Hepatocyte (in vitro differentiated cells): ENCODE results near the gene MSANTD1. TPM values are rescaled to one million over a fixed set of nuclear protein-coding genes. Genes with fewer than 3 reads are reported as not detected.

ENCODE experiments used
- DNase-seq: peaks from one replicate; pipeline ENCODE4 v3.0.0-alpha.2; 2016; ENCODE audit warnings: low spot score
- H2AFZ ChIP-seq: fragments of 200-600 bp; sonication (generic); 2 replicates; pipeline ENCODE4 v1.6.0; 2016; ENCODE audit warnings: antibody characterized with exemption, mild to moderate bottlenecking
- H3K27ac ChIP-seq: fragments of 200-600 bp; sonication (generic); 2 replicates; pipeline ENCODE4 v1.5.1; 2016; ENCODE audit warnings: mild to moderate bottlenecking
- H3K27me3 ChIP-seq: fragments of 200-600 bp; sonication (generic); 2 replicates; pipeline ENCODE4 v1.6.1; 2016
- H3K36me3 ChIP-seq: fragments of 200-600 bp; sonication (generic); replicated peaks from 2 replicates; pipeline ENCODE4 v1.5.1; 2016; ENCODE audit warnings: low read depth; ENCODE audit not compliant: insufficient read depth
- H3K4me1 ChIP-seq: fragments of 200-600 bp; sonication (generic); 2 replicates; pipeline ENCODE4 v1.5.1; 2016; ENCODE audit warnings: mild to moderate bottlenecking, moderate library complexity; ENCODE audit not compliant: insufficient read depth
- H3K4me2 ChIP-seq: fragments of 200-600 bp; sonication (generic); 2 replicates; pipeline ENCODE4 v1.6.0; 2016
- H3K4me3 ChIP-seq: fragments of 200-600 bp; sonication (generic); 2 replicates; pipeline ENCODE4 v1.5.1; 2016; ENCODE audit warnings: mild to moderate bottlenecking
- H3K79me2 ChIP-seq: fragments of 200-600 bp; sonication (generic); 2 replicates; pipeline ENCODE4 v1.6.0; 2017; ENCODE audit warnings: mild to moderate bottlenecking
- H3K9me2 ChIP-seq: fragments of 200-600 bp; sonication (generic); replicated peaks from 2 replicates; pipeline ENCODE4 v1.6.0; 2017; ENCODE audit warnings: mild to moderate bottlenecking; ENCODE audit not compliant: insufficient read depth
- H3K9me3 ChIP-seq: fragments of 200-600 bp; sonication (generic); 2 replicates; pipeline ENCODE4 v1.5.1; 2016; ENCODE audit warnings: low read depth, mild to moderate bottlenecking
- H4K20me1 ChIP-seq: fragments of 200-600 bp; sonication (generic); 2 replicates; pipeline ENCODE4 v1.6.0; 2016; ENCODE audit warnings: mild to moderate bottlenecking; ENCODE audit not compliant: insufficient read depth, poor library complexity, severe bottlenecking
- CTCF ChIP-seq: fragments of 200-600 bp; sonication (generic); IDR thresholded peaks from 2 replicates; pipeline ENCODE4 v1.5.1; 2016; ENCODE audit warnings: antibody characterized with exemption, mild to moderate bottlenecking; ENCODE audit not compliant: poor library complexity
- EZH2 ChIP-seq: fragments of 200-600 bp; sonication (generic); IDR thresholded peaks from 2 replicates; pipeline ENCODE4 v1.6.1; 2016; ENCODE audit warnings: antibody characterized with exemption, mild to moderate bottlenecking, borderline replicate concordance
- EZH2phosphoT487 ChIP-seq: fragments of 200-600 bp; sonication (generic); IDR thresholded peaks from one replicate; pipeline ENCODE4 v1.6.1; 2018; ENCODE audit warnings: antibody characterized with exemption, mild to moderate bottlenecking, low read depth, moderate library complexity; ENCODE audit not compliant: unreplicated experiment, severe bottlenecking
- WGBS: methylation state at CpG from one replicate; pipeline ENCODE4 v1.1.6; 2016; ENCODE audit warnings: low lambda C conversion rate; ENCODE audit errors: missing lambda C conversion rate; 5-methylcytosine and 5-hydroxymethylcytosine counted together
- polyA plus RNA-seq: library from polyadenylated mRNA; unstranded; fragments of >200 nt; fragmentation: Nextera tagmentation; extraction: Ambion mirVana; gene quantifications from 2 replicates; pipeline ENCODE4 v1.2.1, GENCODE V29; 2016
- total RNA-seq: library from RNA; depleted of rRNA; stranded (reverse); fragments of >200 nt; gene quantifications from 2 replicates; pipeline ENCODE4 v1.2.3, GENCODE V29; 2014

MSANTD1 gene
- total and polyA plus RNA-seq, 2 experiments from 2014 or later: 0.51 to 0.57 TPM

- no peak overlapping the region for H3K4me3 ChIP-seq
- no peak overlapping the region for H2AFZ ChIP-seq
- no peaks in the 10 kb centered on the region for H3K79me2 ChIP-seq
- no peak overlapping the region for H3K4me2 ChIP-seq
- no peaks in the 10 kb centered on the region for H3K36me3 ChIP-seq
- TF ChIP-seq EZH2phosphoT487: no peak
- TF ChIP-seq EZH2: no peak
- TF ChIP-seq CTCF: no peak
- no peaks in the 10 kb centered on the region for H3K9me2 ChIP-seq
- DNase-seq: no peak
- 93% methylated on average over 8 of the region's 8 CpGs for WGBS
- H3K4me1 ChIP-seq: no peaks in the 10 kb centered on the region
- no peak overlapping the region for H3K27ac ChIP-seq
- no peaks in the 10 kb centered on the region for H3K9me3 ChIP-seq
- H3K27me3 ChIP-seq: no peaks in the 10 kb centered on the region
- no peaks in the 10 kb centered on the region for H4K20me1 ChIP-seq
Observed at GRCh38 chr4:3221184-3221494, 27.8 kb upstream of the MSANTD1 start.

- Histone ChIP-seq H3K36me3 (no peaks in the 10 kb centered on the region), H3K4me1 (no peaks in the 10 kb centered on the region)
- 98% methylated on average over 12 of the region's 12 CpGs for WGBS
Observed at GRCh38 chr4:3221996-3222395, 27.0 kb upstream of the MSANTD1 start.

GRCh38 chr4:3223346-3223745 lies 25.6 kb upstream of the MSANTD1 start:
- no peaks in the 10 kb centered on the region for H3K79me2 ChIP-seq
- no peak for DNase-seq
- H3K36me3 ChIP-seq: no peaks in the 10 kb centered on the region
- no peak overlapping the region for H3K4me3 ChIP-seq
- H3K4me1 ChIP-seq: no peaks in the 10 kb centered on the region
- no peaks in the 10 kb centered on the region for H3K27me3 ChIP-seq
- no peak for TF ChIP-seq CTCF
- no peak for TF ChIP-seq EZH2phosphoT487
- TF ChIP-seq EZH2: no peak
- WGBS: 95% methylated on average over 11 of the region's 11 CpGs
- no peak overlapping the region for H3K4me2 ChIP-seq
- H2AFZ ChIP-seq: no peak overlapping the region
- no peaks in the 10 kb centered on the region for H4K20me1 ChIP-seq
- H3K27ac ChIP-seq: no peak overlapping the region
- no peaks in the 10 kb centered on the region for H3K9me3 ChIP-seq
- H3K9me2 ChIP-seq: no peaks in the 10 kb centered on the region

More at GRCh38 chr4:3221996-3222395, 27.0 kb upstream of the MSANTD1 start:
- DNase-seq: no peak
- Histone ChIP-seq H3K4me2 (no peak overlapping the region), H3K4me3 (no peak overlapping the region), H3K79me2 (no peaks in the 10 kb centered on the region), H3K27ac (no peak overlapping the region), H3K9me2 (no peaks in the 10 kb centered on the region), H3K27me3 (no peaks in the 10 kb centered on the region), H3K9me3 (no peaks in the 10 kb centered on the region), H2AFZ (no peak overlapping the region), H4K20me1 (no peaks in the 10 kb centered on the region)
- TF ChIP-seq EZH2: no peak
- TF ChIP-seq EZH2phosphoT487: no peak
- no peak for TF ChIP-seq CTCF
